ENCODE results near the gene VCL.
"Not testable (repeated sequence)": the region's sequence is repeated elsewhere in the genome, so short reads cannot be mapped to it uniquely, and the experiment has no call there.

The VCL gene

GRCh38 chr10:73998929-73999691, 1.2 kb downstream of the VCL start:
- H3K4me3 ChIP-seq (ENCODE audit: low read length): peak overlapping the region; percentile 98
- TF ChIP-seq CTCF (conservative IDR thresholded peaks at IDR 0.05; ENCODE audit: low read depth, low read length): peak; percentile 54
- no peak for DNase-seq (ENCODE audit: low read depth)

GRCh38 chr10:73999703-74000102, 1.8 kb downstream of the VCL start:
- peak overlapping the region; percentile 98 for H3K4me3 ChIP-seq (ENCODE audit: low read length)
- DNase-seq (ENCODE audit: low read depth): no peak
- no peak for TF ChIP-seq CTCF (conservative IDR thresholded peaks at IDR 0.05; ENCODE audit: low read depth, low read length)

DNA sequence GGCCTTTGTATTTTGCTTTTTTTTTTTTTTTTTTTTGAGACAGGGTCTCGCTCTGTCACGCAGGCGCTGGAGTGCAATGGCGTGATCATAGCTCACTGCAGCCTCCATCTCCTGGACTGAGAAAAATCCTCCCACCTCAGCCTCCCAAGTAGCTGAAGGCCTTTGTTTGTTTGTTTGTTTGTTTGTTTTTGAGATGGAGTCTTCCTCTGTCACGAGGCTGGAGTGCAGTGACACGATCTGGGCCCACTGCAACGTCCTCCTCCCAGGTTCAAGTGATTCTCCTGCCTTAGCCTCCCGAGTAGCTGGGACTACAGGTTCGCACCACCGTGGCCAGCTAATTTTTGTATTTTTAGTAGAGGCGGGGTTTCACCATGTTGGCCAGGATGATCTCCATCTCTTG, 2.3 kb downstream of the VCL start:
- peak overlapping the region; percentile 98 for H3K4me3 ChIP-seq (ENCODE audit: low read length)
- DNase-seq (ENCODE audit: low read depth): not testable (repeated sequence)

DNA sequence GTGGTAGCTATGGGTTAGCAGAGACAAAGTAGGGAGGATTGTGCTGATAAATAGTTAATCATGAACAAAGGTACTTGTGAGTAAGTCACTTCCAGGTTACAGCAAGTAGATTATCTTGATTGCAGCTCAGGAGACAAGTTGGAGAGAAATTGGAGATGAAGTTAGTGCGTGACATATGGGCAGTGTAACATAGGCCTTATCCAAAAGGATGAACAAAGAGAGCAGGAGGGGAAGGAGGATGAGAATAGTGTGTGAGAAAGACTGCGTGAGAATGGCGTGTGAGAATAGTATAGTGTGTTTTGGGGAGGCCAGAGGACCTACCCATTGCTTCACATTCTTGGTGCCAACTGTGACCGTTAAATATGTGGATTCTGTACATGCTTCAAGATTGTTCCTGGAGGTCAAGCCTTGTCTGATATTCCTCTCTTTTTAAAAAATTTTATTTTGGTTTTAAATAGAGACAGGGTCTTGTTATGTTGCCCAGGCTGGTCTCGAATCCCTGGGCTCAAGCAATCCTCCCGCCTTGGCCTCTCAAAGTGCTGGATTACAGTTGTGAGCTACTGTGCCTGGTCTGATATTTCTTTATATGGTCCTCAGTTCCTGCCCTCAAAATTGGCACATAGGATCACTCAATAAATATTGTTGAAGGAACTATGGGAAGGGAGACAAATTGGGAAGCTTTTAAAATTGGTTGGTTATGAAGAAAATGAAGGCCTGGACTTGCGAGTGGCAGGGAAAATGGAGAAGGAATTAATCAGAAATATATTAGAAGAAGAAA, 3.2 kb downstream of the VCL start:
- no peak for DNase-seq (ENCODE audit: low read depth)
- no peak for TF ChIP-seq CTCF (conservative IDR thresholded peaks at IDR 0.05; ENCODE audit: low read depth, low read length)
- H3K4me3 ChIP-seq (ENCODE audit: low read length): peak overlapping the region; percentile 98

DNA sequence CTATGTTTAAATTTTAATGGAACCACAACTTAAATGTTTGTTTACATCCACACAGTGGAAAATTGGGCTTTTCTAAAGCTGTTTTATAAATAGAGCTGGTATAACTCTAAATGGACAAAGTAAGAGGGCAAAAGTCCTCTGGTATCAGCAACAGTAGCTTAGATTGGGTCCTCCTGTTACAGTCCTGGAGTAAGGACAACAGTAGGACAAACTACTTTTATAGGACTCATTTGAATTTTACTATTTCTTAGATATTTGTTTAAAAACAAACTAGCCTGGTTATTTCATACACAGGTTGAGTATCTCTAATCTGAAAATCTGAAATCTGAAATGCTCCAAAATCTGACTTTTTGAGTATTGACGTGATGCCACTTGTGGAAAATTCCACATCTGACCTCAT, 8.4 kb downstream of the VCL start:
- no peak for TF ChIP-seq CTCF (conservative IDR thresholded peaks at IDR 0.05; ENCODE audit: low read depth, low read length)
- H3K4me3 ChIP-seq (ENCODE audit: low read length): no peak overlapping the region
- DNase-seq (ENCODE audit: low read depth): no peak

DNA sequence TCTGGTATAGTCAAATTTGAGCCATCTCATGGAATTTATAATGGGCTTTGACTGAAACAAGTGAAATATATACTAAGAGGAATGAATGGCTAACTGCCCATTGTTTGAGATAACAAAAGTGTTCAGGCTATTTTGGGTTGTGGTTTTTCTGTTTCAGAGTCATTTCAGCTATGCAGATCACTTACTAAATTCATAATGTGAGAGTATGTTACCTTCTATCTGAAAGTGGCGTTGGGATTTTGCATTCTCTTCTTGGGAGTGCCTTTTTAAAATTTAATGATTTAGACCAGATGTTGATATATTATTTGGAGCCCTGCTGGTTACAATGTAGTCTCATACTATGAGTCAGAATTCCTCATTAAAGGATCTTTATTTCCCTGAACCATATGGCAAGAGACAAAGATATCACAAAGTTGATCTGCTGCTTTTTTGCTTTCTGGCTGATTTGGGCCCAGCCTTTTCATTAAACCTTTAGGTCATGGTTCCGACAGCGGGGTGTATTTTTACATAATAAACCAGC, 10.4 kb downstream of the VCL start:
- peak; percentile 65 for DNase-seq (ENCODE audit: low read depth)
- H3K4me3 ChIP-seq (ENCODE audit: low read length): no peak overlapping the region
- TF ChIP-seq CTCF (conservative IDR thresholded peaks at IDR 0.05; ENCODE audit: low read depth, low read length): no peak

- H3K4me3 ChIP-seq (ENCODE audit: low read length): no peak overlapping the region
- no peak for TF ChIP-seq CTCF (conservative IDR thresholded peaks at IDR 0.05; ENCODE audit: low read depth, low read length)
- DNase-seq (ENCODE audit: low read depth): no peak
Measured at GRCh38 chr10:74011017-74011416, 13.1 kb downstream of the VCL start.

All from retinal pigment epithelial cell (primary cell).